Body of pancreas (tissue), 4 donors: ENCODE measurements around the gene MAST4. TPM values are rescaled to one million over a fixed set of nuclear protein-coding genes. Genes with fewer than 3 reads are reported as not detected.

Experiments
- ATAC-seq: fragments of 150-250 bp; one replicate; pipeline ENCODE4 v1.9.1; 2016
- DNase-seq, 4 donors: peaks; one replicate each; pipeline ENCODE4 v3.0.0-alpha.2; 2019
- H3K27ac ChIP-seq, 4 donors: fragments of 200-600 bp; sonication (generic); 1 replicate in 3 of 4; 2 replicates in 1 of 4; pipeline versions ENCODE4 v1.5.1 to v1.6.1; 2016 to 2019; ENCODE audit warnings: mild to moderate bottlenecking in 1 of 4, mixed read lengths in 1 of 4, moderate library complexity in 1 of 4
- H3K27me3 ChIP-seq, 2 donors: fragments of 200-600 bp; sonication (generic); one replicate each; pipeline ENCODE4 v1.6.0; 2016; ENCODE audit warnings: mild to moderate bottlenecking in 1 of 2
- H3K36me3 ChIP-seq, 2 donors: fragments of 200-600 bp; sonication (generic); replicated peaks in 1 of 2; 2 replicates each; pipeline ENCODE4 v1.5.1; 2016; ENCODE audit warnings: low read depth in 2 of 2; ENCODE audit not compliant: insufficient read depth in 1 of 2
- H3K4me1 ChIP-seq: fragments of 200-600 bp; sonication (generic); one replicate; pipeline ENCODE4 v1.6.0; 2016
- H3K4me3 ChIP-seq, 2 donors: fragments of 200-600 bp; sonication (generic); 1 replicate in 1 of 2; 2 replicates in 1 of 2; pipeline ENCODE4 v1.5.1; 2016 to 2019
- H3K9me3 ChIP-seq, 3 donors: fragments of 200-600 bp; sonication (generic); 1 replicate in 2 of 3; 2 replicates in 1 of 3; pipeline ENCODE4 v1.5.1; 2016
- CTCF ChIP-seq, 7 experiments: fragments of 450-650 bp in 4 of 7; fragments of 200-600 bp in 3 of 7; sonication (generic) in 3 of 7; IDR thresholded peaks; one replicate each; pipeline ENCODE4 v1.5.1; 2016 to 2019; ENCODE audit warnings: antibody characterized with exemption in 7 of 7
- POLR2A ChIP-seq, 3 donors: fragments of 450-650 bp; IDR thresholded peaks; one replicate each; pipeline ENCODE4 v1.6.1; 2016; ENCODE audit warnings: antibody characterized with exemption in 3 of 3, mild to moderate bottlenecking in 2 of 3
- WGBS, 2 donors: methylation state at CpG; one replicate each; pipeline ENCODE4 v1.1.5; 2017; 5-methylcytosine and 5-hydroxymethylcytosine counted together
- intact Hi-C: fragments of 100-400 bp; cut with DNase I; formaldehyde crosslinking; loops from one replicate; pipeline ENCODE4 v1.15.1; 2023
- total RNA-seq, 2 donors: library from RNA; depleted of rRNA; stranded (reverse); fragments of >200 nt; gene quantifications; one replicate each; pipeline ENCODE4 v1.1.0, GENCODE V29; 2016

Gene MAST4
- total RNA-seq, 2 donors from 2014 or later: 17.9 to 29.7 TPM

GRCh38 chr5:67156976-67157583, 560.9 kb downstream of the MAST4 start:
- intact Hi-C loops: no loop called here
- H3K4me3 ChIP-seq: no peak overlapping the region
- TF ChIP-seq POLR2A (IDR thresholded peaks at IDR 0.05) (no peak), CTCF (IDR thresholded peaks at IDR 0.05) (peak; percentile 60 to 86 (median 75))
- DNase-seq: peak; percentile 36 to 61 (median 40)
- H3K36me3 ChIP-seq: peaks cover 0 to 9% of the 10 kb centered on the region in 2 donors
- 42 to 43% methylated on average over 5 of the region's 5 CpGs for WGBS, 2 donors
- no peak overlapping the region for H3K27ac ChIP-seq
- H3K9me3 ChIP-seq: no peaks in the 10 kb centered on the region
- no peaks in the 10 kb centered on the region for H3K27me3 ChIP-seq
- ATAC-seq: peak; percentile 67
- H3K4me1 ChIP-seq: peaks cover 10% of the 10 kb centered on the region

- DNase-seq (no peak), ATAC-seq (no peak)
- Histone ChIP-seq H3K4me1 (peaks cover 10% of the 10 kb centered on the region), H3K27ac (no peak overlapping the region), H3K27me3 (no peaks in the 10 kb centered on the region), H3K9me3 (no peaks in the 10 kb centered on the region), H3K36me3 (peaks cover 0 to 10% of the 10 kb centered on the region in 2 donors), H3K4me3 (no peak overlapping the region)
- intact Hi-C loops: no loop called here
- TF ChIP-seq POLR2A (IDR thresholded peaks at IDR 0.05) (no peak), CTCF (IDR thresholded peaks at IDR 0.05) (no peak)
- 84 to 85% methylated on average over 3 of the region's 3 CpGs for WGBS, 2 donors
These were observed 564.1 kb downstream of the MAST4 start for GRCh38 chr5:67160272-67160671.

- WGBS, 2 donors: 43 to 44% methylated on average over 3 of the region's 3 CpGs
- Histone ChIP-seq H3K4me1 (peaks cover 12% of the 10 kb centered on the region), H3K27me3 (no peaks in the 10 kb centered on the region), H3K9me3 (no peaks in the 10 kb centered on the region), H3K36me3 (peaks cover 0 to 11% of the 10 kb centered on the region in 2 donors), H3K27ac (no peak overlapping the region), H3K4me3 (no peak overlapping the region)
- TF ChIP-seq CTCF (IDR thresholded peaks at IDR 0.05) (no peak), POLR2A (IDR thresholded peaks at IDR 0.05) (no peak)
- intact Hi-C loops: no loop called here
- ATAC-seq: no peak
- no peak for DNase-seq
These were observed 564.8 kb downstream of the MAST4 start for GRCh38 chr5:67160985-67161384.

- Histone ChIP-seq H3K9me3 (no peaks in the 10 kb centered on the region), H3K36me3 (peaks cover 0 to 11% of the 10 kb centered on the region in 2 donors), H3K27me3 (no peaks in the 10 kb centered on the region), H3K27ac (no peak overlapping the region), H3K4me1 (peaks cover 20% of the 10 kb centered on the region), H3K4me3 (no peak overlapping the region)
- TF ChIP-seq CTCF (IDR thresholded peaks at IDR 0.05): no peak
- no peak for TF ChIP-seq POLR2A (IDR thresholded peaks at IDR 0.05)
- ATAC-seq (no peak), DNase-seq (no peak)
- WGBS, 2 donors: 95 to 98% methylated on average over 5 of the region's 5 CpGs
- intact Hi-C loops: no loop called here
These were observed 565.6 kb downstream of the MAST4 start for GRCh38 chr5:67161767-67162166.

GRCh38 chr5:67163231-67163756, 567.1 kb downstream of the MAST4 start:
- no peak for DNase-seq

More at GRCh38 chr5:67163231-67163756, 567.1 kb downstream of the MAST4 start:
- Histone ChIP-seq H3K27ac (no peak overlapping the region), H3K36me3 (peaks cover 0 to 11% of the 10 kb centered on the region in 2 donors), H3K4me3 (no peak overlapping the region), H3K27me3 (no peaks in the 10 kb centered on the region), H3K9me3 (no peaks in the 10 kb centered on the region), H3K4me1 (peaks cover 21% of the 10 kb centered on the region)
- intact Hi-C loops: no loop called here
- 98% methylated on average over 44 of the region's 44 CpGs for WGBS, 2 donors
- no peak for ATAC-seq
- TF ChIP-seq POLR2A (IDR thresholded peaks at IDR 0.05) (no peak), CTCF (IDR thresholded peaks at IDR 0.05) (no peak)
